HepG2 (cell line): Measurements from ENCODE around the gene TCF25. TPM values are rescaled to one million over a fixed set of nuclear protein-coding genes. Genes with fewer than 3 reads are reported as not detected.

Experiments used
- CBX5 ChIP-seq: sonication (generic); formaldehyde crosslinking; IDR thresholded peaks from 2 replicates; pipeline ENCODE4 v1.4.0; 2020; ENCODE audit warnings: missing genetic modification reagents, borderline replicate concordance
- CCDC6 ChIP-seq: sonication (generic); formaldehyde crosslinking; IDR thresholded peaks from 2 replicates; pipeline ENCODE4 v1.8.1; 2022; ENCODE audit warnings: mild to moderate bottlenecking, missing genetic modification reagents, moderate library complexity
- EZH2 ChIP-seq: conservative IDR thresholded peaks from 2 replicates; pipeline ENCODE4 v1.6.1; 2012; ENCODE audit warnings: mild to moderate bottlenecking, low read depth, low read length, moderate library complexity
- HDAC2 ChIP-seq: sonication (generic); formaldehyde crosslinking; IDR thresholded peaks from 2 replicates; pipeline ENCODE4 v1.4.0; 2020; ENCODE audit warnings: missing genetic modification reagents
- HNF1B ChIP-seq: sonication (generic); formaldehyde crosslinking; IDR thresholded peaks from 2 replicates; pipeline ENCODE4 v1.5.1; 2020; ENCODE audit warnings: mild to moderate bottlenecking, moderate library complexity, missing genetic modification reagents
- PITX1 ChIP-seq: sonication (generic); formaldehyde crosslinking; IDR thresholded peaks from 2 replicates; pipeline ENCODE4 v1.5.1; 2020; ENCODE audit warnings: mild to moderate bottlenecking, missing genetic modification reagents
- SOX13 ChIP-seq, 3 experiments: fragments of 450-650 bp in 1 of 3; sonication (generic) in 1 of 3; formaldehyde crosslinking in 1 of 3; IDR thresholded peaks in 2 of 3; conservative IDR thresholded peaks in 1 of 3; 2 replicates each; pipeline versions ENCODE4 v1.5.0 to v1.6.1; 2016 to 2020; ENCODE audit warnings: antibody characterized with exemption in 1 of 3, mild to moderate bottlenecking in 1 of 3, missing compliant biosample characterization in 1 of 3, missing genetic modification reagents in 1 of 3, moderate library complexity in 1 of 3
- TGIF2 ChIP-seq: IDR thresholded peaks from 2 replicates; pipeline ENCODE4 v1.6.1; 2016; ENCODE audit warnings: control low read depth, missing compliant biosample characterization
- ZHX1 ChIP-seq: sonication (generic); formaldehyde crosslinking; IDR thresholded peaks from 2 replicates; pipeline ENCODE4 v1.8.1; 2022; ENCODE audit warnings: low read depth, mild to moderate bottlenecking, missing genetic modification reagents
- ZNF253 ChIP-seq: sonication (generic); formaldehyde crosslinking; IDR thresholded peaks from 2 replicates; pipeline ENCODE4 v1.8.0; 2022; ENCODE audit warnings: mild to moderate bottlenecking, missing genetic modification reagents, borderline replicate concordance
- ZNF503 ChIP-seq: sonication (generic); formaldehyde crosslinking; IDR thresholded peaks from 2 replicates; pipeline ENCODE4 v1.4.0; 2020; ENCODE audit warnings: missing genetic modification reagents
- ZNF547 ChIP-seq: sonication (generic); formaldehyde crosslinking; IDR thresholded peaks from 2 replicates; pipeline ENCODE4 v1.5.1; 2020; ENCODE audit warnings: mild to moderate bottlenecking, missing genetic modification reagents
- ZNF552 ChIP-seq: sonication (generic); formaldehyde crosslinking; IDR thresholded peaks from 2 replicates; pipeline ENCODE4 v1.9.0; 2022; ENCODE audit warnings: missing genetic modification reagents, mild to moderate bottlenecking, borderline replicate concordance
- ZNF607 ChIP-seq: sonication (generic); formaldehyde crosslinking; IDR thresholded peaks from 2 replicates; pipeline ENCODE4 v1.5.1; 2020; ENCODE audit warnings: missing genetic modification reagents, mild to moderate bottlenecking, borderline replicate concordance
- ZSCAN20 ChIP-seq: sonication (generic); formaldehyde crosslinking; IDR thresholded peaks from 2 replicates; pipeline ENCODE4 v1.4.0; 2020; ENCODE audit warnings: missing genetic modification reagents, mild to moderate bottlenecking, borderline replicate concordance
- ZSCAN31 ChIP-seq: sonication (generic); formaldehyde crosslinking; IDR thresholded peaks from 2 replicates; pipeline ENCODE4 v1.5.0; 2020; ENCODE audit warnings: low read depth, mild to moderate bottlenecking, missing genetic modification reagents
- polyA plus RNA-seq, 8 experiments: library from polyadenylated mRNA; depleted of rRNA in 3 of 8; stranded (reverse) in 7 of 8; unstranded in 1 of 8; fragments of >200 nt; fragmentation: Illumina TruSeq in 4 of 8; extraction: Trizol in 4 of 8; gene quantifications; 2 replicates each; pipeline versions ENCODE4 v1.2.1 to v1.2.3, GENCODE V29; 2011 to 2016; ENCODE audit warnings: low read depth in 4 of 8, missing spikeins in 1 of 8, mixed read lengths in 1 of 8; ENCODE audit not compliant: insufficient read depth in 1 of 8
- total RNA-seq, 5 experiments: library from RNA; depleted of rRNA; stranded (reverse); fragments of >200 nt; fragmentation: Illumina TruSeq; extraction: Trizol; gene quantifications; 2 replicates each; pipeline ENCODE4 v1.2.3, GENCODE V29; 2016; ENCODE audit warnings: low read depth in 1 of 5
- TF ChIP-seq, protein P1 (sequence below): sonication (generic); IDR thresholded peaks from 2 replicates; pipeline ENCODE4 v1.6.1; 2016; ENCODE audit warnings: low read depth, borderline replicate concordance
- TF ChIP-seq, protein P2 (sequence below): sonication (generic); formaldehyde crosslinking; IDR thresholded peaks from 2 replicates; pipeline ENCODE4 v1.8.0; 2022; ENCODE audit warnings: mild to moderate bottlenecking, missing genetic modification reagents; ENCODE audit not compliant: insufficient replicate concordance

Gene TCF25
- total and polyA plus RNA-seq, 2 of the 13 experiments (the other 11 are each of a cell fraction or from before 2014, with no cell fraction given), result 138 to 206 TPM

GRCh38 chr16:89917773-89918452, 44.5 kb downstream of the TCF25 start (continued):
- peak; percentile 23; the same call in 1 of the 2 replicates for TF ChIP-seq SOX13 (IDR thresholded peaks at IDR 0.05)
- TF ChIP-seq SOX13 (CRISPR knock-in tag; conservative IDR thresholded peaks at IDR 0.05 in 1 of 2, IDR thresholded peaks at IDR 0.05 in 1 of 2), result peak in 1 of 2 experiments; percentile 92; a peak in 2 of 4 replicates
- peak; percentile 96 for TF ChIP-seq ZNF552
- peak; percentile 98 for TF ChIP-seq HDAC2 (CRISPR knock-in tag)
- peak; percentile 99 for TF ChIP-seq ZNF547 (CRISPR knock-in tag)
- peak; percentile 97 for TF ChIP-seq ZNF253 (CRISPR knock-in tag)
- peak; percentile 97 for TF ChIP-seq ZSCAN20
- TF ChIP-seq, protein P1, sequence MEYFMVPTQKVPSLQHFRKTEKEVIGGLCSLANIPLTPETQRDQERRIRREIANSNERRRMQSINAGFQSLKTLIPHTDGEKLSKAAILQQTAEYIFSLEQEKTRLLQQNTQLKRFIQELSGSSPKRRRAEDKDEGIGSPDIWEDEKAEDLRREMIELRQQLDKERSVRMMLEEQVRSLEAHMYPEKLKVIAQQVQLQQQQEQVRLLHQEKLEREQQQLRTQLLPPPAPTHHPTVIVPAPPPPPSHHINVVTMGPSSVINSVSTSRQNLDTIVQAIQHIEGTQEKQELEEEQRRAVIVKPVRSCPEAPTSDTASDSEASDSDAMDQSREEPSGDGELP, result peak; percentile 70; the same call in 1 of the 2 replicates
- TF ChIP-seq PITX1, result peak; percentile 95
- peak; percentile 100 for TF ChIP-seq CCDC6 (CRISPR knock-in tag)
- TF ChIP-seq ZNF503, result peak; percentile 97
- TF ChIP-seq TGIF2 (CRISPR knock-in tag), result peak; percentile 95
- peak; percentile 99 for TF ChIP-seq ZNF607
- TF ChIP-seq, protein P2, sequence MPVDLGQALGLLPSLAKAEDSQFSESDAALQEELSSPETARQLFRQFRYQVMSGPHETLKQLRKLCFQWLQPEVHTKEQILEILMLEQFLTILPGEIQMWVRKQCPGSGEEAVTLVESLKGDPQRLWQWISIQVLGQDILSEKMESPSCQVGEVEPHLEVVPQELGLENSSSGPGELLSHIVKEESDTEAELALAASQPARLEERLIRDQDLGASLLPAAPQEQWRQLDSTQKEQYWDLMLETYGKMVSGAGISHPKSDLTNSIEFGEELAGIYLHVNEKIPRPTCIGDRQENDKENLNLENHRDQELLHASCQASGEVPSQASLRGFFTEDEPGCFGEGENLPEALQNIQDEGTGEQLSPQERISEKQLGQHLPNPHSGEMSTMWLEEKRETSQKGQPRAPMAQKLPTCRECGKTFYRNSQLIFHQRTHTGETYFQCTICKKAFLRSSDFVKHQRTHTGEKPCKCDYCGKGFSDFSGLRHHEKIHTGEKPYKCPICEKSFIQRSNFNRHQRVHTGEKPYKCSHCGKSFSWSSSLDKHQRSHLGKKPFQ (CRISPR knock-in tag), result peak; percentile 97
- peak; percentile 97 for TF ChIP-seq ZSCAN31 (CRISPR knock-in tag)
- TF ChIP-seq HNF1B (CRISPR knock-in tag), result peak; percentile 93
- TF ChIP-seq ZHX1 (CRISPR knock-in tag), result peak; percentile 90; the same call in 1 of the 2 replicates
- no peak for TF ChIP-seq EZH2
- TF ChIP-seq CBX5, result peak; percentile 99
